NCI-H1105 treated with DMSO at 0.1 percent for 48 hours (cell line): ENCODE measurements around the gene KIF26B.

Experiments
- DNase-seq: peaks from one replicate; lab custom pipeline; 2025; lab: John Stamatoyannopoulos, UW

The KIF26B gene

DNA sequence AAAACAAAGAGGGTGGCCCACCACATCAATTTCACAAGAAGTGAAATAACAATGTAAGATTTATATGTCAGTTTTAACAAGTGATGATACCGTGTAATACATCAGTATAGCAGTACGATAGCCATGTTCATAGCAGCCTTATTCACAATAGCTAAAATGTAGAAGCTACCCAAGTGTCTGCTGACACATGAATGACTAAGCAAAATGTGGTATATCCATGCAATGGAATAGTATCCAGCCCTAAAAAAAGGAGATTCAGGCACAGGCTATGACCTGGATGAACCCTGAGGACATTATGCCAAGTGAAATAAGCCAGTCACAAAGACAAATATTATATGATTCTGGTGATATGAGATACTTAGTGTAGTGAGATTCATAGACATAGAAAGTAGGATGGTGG is 18.0 kb downstream of the KIF26B start:
- no peak for DNase-seq

DNA sequence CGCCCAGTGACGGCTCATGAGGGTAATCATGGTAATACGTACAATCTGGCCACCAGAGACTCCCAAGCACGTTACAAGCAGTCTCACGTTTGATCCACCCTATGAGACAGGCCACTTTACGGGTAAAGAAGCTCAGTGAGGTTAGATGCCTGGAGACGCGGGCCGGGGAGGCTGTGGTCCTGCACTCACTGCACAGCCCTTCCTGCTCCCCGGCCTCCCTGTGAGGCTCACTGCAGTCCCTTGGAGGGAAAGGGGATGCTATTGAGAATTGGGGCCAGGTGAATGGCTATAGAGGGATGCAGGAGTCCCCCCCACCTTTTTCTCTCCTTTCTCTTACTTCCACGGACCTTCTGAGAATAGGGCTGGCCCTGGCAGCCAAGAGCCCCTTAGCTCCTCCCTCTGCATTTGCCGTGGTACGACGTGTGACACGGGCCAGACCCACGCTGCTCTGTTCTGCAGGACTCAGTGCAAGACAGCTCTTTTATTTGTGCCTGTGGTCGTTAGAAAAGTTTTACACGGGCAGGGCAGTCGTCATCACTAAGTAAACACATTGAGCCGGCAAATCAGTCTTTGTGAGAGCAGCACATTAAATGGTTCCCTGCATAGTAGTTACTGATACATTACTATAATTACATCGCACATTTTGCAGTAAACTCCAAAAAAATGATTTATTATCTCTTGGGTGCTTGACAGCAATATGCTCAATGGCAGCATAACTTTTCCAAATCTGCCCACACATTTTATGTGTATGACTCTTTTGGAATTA is 18.8 kb downstream of the KIF26B start:
- peak; percentile 45 for DNase-seq

DNA sequence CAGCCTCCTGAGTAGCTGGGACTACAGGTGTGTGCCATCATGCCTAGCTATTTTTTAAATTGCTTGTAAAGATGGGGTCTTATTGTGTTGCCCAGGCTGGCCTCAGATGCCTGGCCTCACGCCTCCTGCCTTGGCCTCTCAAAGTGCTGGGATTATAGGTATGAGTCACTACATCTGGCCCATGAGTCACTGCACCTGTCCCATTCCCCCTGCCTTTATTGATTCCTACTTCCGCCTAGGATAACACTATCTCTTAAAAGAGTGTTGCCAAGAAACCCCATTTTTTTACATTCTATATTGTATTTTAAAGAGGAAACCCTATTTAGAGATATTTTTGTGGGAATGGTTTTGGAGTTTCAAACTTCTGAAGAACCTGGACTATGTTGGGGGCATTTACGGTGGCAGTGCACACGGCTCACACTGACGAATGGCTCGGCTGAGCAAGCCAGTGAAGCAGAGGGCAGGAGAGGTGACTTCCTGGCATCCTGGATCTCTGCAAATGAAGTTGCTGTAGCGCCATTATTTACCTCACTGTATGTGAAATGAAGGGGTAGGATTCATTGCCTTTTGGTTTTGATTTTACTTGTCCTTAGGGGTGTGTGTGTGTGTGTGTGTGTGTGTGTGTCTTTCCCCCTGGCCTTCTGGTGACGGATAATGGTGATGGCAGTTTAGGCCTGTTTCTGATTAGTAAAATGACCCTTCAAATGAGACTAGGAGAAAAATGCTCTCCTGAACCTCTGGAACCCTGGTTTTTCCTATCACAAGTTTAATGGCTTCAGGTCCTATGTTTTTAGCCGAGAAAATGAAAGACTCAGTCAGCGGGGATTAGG is 22.5 kb downstream of the KIF26B start:
- no peak for DNase-seq

DNA sequence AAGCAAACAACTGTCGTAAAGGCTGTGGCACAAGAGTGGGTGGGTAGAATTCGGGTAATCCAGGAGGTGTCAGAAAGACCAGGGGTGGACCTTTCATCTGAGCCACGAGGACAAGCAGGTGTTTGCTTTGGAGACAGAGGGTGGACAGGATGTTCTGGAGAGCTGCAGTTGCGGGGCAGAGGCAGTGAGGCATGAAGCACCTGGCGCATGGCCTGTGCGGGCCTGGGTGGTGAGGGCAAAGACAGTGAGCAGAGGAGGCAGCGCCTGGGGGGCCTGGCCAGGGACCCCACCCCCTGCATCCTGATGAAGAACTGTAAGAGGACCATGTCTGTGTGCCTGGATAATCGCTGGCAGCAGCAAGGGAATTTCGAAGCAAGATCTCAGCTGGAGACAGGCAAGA is 24.9 kb downstream of the KIF26B start:
- DNase-seq: no peak

DNA sequence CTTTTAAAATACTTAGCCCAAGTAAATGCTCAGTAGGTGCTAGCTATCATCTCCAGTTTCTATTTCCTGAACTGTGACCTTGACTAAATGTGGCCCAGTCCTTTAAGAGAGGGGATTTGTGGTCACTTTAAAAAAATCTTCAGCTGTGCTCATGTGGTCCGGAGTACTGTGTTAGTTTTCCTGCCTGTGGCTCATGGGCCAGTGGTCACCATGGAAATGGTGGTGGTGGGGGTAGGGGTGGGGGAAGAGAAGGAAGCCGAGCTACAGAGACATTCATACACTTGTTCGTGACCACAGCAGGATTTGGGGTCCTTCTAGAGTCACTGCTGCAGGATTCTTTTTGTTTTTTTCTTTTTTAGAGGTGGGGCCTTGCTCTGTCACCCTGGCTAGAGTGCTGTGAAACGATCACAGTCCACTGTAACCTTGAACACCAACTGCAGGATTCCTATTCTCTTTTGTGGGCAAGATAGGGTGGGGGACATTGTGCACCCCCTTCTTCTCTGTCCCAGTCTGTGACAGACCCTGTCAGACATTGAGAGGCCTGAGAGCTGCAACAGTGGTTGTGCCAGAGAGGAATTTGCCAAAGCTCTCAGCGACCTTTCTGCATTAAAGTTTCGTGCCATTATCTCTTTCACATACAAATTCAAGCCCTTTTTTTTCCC is 25.8 kb downstream of the KIF26B start:
- no peak for DNase-seq

DNA sequence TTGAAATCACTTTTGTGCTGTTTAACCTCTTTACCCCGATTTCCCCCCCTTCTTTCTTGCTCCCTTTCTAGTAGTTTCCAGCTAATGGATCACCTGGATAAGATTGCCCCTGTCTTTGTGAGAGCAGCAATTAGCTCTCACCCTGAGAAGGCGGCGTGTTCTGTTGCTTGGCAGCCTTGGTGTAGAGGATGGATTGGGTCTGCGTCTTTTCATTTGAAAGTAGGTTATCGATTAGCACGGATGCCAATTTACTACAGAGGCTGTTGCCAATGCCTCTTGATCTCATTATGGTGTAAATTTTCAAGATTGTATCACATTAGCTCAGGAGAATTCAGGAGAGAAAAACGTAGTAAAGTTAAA is 26.4 kb downstream of the KIF26B start:
- peak; percentile 2 for DNase-seq

DNA sequence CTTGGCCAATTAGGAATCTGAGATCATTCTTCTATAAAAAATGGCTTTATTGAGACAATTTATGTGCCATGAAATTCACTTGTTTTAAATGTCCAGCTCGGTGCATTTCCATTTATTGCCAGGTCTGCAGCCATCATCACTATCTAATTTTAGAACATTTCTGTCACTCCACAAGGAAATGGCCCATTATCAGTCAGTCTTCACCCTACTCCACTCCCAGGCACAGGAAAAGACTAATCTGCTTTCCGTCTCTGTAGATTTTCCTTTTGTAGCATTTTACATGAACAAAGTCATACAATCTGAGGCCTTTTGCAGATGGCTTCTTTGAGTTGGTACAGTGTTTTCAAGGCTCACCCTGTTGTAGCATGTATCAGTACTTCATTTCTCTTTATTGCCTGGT is 27.2 kb downstream of the KIF26B start:
- no peak for DNase-seq

DNA sequence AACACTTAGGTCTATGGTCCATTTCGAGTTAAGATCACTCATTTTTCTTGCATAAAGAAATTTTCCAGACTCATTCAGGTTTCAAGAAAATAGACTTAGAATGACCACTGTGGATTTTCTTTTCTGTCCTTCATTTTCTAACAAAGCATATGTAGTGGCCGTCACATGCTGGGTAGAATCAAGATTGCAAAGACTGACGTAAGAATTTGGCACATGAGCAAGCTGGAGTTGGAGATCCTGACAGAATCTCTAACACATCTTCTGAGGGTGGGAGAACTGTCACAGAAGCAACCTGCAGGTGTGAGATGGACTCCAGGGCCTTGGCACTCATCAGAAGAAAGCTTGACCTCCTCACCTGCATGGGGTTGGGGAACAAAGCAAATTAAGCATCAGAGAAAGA is 28.6 kb downstream of the KIF26B start:
- DNase-seq: no peak

DNA sequence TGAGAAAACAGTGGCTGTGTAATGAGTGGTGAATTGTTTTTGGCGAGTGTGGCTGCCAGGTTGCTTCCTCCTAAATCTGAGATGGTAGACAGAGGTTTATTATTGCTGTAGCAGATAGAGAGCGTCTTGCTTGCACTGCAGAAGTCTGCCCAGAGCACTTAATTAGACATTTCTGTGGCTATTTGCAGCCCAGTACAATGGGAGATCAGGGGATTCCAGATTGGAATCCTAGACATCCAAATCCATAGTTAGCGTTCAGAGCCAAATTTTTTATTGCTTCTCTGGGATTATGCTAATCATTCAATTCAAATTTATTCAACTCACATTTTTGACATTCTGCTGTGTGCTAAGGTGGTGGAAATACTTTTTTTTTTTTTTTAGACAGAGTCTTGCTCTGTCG is 30.0 kb downstream of the KIF26B start:
- DNase-seq: no peak

DNA sequence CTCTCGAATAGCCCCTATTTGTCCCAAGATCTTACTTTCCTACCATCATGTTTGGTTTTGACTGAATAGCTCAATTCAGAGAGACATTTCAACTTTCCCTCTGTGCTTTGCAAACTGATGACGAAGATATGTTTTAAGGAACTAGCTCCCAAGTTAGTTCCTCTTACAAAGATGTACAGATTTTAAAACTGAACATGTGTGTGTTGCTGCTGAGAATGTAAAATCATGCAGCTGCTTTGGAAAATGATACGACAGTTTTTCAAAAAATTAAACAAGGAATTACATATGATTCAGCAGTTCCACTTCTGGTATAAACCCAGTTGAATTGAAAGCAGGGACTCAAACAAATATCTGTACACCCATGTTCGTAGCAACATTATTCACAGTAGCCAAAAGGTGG is 33.6 kb downstream of the KIF26B start:
- no peak for DNase-seq

DNA sequence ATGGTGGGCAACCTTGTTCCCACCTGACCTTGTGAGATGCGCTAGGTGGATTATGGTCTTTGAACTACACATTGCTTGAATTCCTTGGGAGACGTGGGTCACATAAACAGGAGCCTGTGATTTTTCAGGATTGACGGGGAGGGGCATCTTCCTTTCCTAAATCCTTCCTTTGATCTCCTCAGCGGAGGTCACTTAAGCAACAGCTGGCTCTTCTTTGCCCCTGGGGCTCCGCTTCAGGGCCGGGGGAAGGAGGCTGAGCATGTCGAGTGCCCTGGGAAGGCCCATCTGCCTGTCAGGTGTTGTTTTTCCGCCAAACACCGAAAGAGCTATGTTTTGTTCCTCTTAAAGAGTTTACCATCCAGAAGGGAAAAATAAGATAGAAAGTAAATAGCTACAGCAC is 40.6 kb downstream of the KIF26B start:
- no peak for DNase-seq

DNA sequence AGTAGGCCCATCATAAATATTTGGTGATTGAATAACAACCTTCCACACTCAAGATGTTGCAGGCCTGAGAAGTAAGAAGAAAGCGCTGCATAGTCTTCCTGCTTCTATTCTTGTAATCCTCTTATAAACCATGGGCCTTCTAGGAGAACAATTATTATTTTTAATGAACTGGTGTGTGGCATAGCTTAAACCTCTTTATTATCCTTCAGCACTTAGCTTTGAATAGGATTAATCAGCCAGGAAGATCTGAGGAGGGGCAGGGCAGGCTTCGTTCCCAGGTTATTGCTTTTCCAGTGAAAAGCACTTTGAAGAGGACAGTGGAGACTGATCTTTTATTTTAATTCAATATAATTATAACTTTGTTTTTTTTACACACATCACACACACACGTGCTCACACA is 42.3 kb downstream of the KIF26B start:
- peak; percentile 6 for DNase-seq

DNA sequence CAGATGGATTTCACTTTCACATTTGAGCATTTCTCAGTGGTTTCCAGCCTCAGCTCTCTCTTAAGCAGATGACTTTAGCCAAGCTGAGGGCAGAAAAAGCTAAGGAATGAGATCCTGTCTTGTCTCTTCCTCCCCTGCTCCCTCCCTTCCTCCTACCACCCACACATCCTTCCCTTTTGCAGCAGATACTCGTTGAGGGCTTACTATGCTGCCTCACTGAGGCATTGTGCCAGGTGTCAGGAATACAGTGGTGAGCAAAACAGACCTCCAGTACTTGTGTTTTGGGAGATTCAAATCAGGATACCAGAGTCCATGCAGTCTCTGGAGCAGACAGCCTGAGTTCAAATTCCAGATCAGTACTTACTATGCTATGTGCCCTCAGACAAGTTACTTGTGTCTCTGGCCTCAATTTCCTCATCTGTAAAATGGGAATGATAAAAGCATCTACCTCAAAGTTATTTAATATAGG is 43.2 kb downstream of the KIF26B start:
- DNase-seq: no peak

DNA sequence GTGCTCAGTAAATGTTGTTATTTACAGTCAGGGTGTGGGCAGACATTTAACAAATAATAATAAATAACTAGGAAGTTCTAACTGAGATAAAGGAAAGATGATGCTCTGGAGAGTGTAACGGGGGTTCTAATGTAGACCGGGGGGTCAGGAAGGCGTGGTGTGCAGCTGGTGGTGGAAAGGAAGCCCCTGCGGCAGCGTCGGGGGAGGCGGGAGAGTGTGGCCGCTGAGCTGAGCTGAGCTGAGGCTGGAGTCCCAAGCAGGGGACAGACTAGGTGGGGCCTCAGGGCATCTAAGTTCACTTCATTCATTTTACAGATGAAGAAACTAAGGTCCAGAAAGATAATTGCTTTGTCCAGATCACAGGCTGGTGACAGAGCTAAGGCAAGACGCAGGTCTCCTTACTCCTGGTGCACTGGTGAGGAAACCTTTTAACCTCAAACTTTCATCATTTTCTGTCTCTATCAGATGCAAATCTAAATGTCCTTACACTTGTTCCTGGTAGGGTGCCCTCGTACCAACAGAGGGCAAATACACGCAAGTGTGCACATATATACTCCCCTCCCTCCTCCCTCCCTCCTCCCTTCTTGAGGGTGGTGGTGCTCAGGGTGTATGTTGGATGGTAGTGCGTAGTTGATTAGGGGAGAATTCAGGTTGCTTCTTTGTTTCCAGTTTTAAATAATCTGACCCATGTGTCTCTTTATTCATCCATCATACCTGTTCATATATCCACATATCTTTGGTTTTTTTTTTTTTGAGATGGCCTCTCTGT is 44.1 kb downstream of the KIF26B start:
- DNase-seq: no peak

DNA sequence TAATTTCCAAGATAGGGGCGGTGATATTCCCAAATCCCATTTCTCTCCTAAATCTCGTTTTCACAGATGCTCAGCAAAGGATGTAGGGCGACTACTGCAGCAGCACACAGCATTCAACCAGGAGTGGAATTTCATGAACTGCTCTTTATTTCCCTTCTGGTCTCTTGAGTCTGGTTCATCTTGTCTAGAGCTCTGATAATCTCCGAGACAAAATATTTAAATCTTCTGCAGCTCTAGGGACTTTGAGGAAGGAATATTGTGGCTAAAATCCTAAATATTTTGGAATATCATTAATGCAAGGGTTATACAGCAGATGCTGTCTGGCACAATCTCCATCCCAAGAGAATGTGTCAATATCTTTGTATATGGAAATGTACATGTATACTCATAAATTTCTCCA is 45.4 kb downstream of the KIF26B start:
- no peak for DNase-seq

DNA sequence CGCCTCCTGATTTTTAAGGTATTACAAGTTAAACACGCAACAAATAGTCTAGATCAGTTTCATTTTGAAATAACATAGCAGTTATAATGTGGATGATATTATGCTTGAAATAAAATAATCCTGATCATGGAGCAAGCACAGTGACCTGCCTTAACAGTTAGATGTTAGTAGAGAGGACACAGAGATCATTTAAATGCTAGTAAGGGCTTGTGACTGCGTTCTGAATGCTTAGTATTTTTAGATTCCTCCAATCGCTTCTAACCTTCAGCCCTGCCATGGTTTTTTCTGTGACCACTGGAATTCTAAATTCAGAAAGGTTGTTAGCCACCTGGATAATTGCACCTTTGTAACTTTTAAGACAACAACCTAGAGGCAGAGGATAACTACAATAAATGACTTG is 46.4 kb downstream of the KIF26B start:
- no peak for DNase-seq

DNA sequence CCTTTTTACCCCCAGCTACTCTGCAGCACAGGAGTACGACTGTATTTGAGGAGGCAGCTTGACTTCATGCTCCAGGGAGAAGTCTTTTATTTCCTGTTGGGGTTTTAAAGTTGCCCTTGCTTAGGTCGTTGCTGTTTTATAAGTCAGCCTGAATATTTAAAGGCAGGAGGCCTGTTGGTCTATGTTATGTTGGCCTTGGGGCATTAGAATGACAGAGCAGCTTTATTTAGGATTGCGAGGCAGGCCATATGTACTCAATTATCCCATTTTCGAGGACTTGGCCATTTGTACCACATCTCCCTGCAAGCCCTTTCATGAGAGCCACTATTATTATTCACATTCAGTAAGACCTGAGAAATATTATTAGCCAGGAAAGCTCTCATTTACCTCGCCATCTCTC is 47.0 kb downstream of the KIF26B start:
- DNase-seq: no peak

DNA sequence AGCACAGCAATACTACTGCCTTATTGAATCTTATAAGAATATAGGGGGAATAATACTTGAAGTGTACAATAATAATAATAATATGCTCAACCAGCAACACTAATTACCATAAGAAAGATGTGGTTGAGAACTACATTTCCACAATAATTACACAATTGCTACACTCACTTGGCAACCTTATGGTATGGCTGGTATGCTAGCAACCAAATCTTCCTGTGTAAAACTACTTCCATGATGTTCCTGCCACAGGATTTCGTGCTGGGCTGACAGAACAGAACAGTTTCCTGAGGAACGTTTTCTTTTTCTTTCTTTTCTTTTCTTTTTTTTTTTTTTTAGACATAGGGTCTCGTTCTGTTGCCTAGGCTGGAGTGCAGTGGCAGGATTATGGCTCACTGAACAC is 50.6 kb downstream of the KIF26B start:
- no peak for DNase-seq

DNA sequence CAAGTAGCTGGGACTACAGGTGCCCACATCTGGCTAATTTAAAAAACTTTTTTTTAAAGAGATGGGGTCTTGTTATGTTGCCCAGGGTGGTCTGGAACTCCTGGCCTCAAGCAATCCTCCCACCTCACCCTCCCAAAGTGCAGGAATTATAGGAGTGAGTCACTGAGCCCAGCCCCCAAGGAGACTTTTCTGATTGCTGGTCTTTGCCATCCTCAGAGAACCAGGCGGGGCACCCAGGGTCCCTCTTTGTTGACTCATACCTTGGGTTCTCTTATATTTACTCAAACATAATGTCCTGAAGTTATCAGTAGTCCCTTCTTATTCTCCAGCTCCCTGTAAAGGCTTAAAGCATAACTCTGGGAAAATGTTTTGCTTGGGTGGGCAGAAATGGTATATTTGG is 51.1 kb downstream of the KIF26B start:
- no peak for DNase-seq

DNA sequence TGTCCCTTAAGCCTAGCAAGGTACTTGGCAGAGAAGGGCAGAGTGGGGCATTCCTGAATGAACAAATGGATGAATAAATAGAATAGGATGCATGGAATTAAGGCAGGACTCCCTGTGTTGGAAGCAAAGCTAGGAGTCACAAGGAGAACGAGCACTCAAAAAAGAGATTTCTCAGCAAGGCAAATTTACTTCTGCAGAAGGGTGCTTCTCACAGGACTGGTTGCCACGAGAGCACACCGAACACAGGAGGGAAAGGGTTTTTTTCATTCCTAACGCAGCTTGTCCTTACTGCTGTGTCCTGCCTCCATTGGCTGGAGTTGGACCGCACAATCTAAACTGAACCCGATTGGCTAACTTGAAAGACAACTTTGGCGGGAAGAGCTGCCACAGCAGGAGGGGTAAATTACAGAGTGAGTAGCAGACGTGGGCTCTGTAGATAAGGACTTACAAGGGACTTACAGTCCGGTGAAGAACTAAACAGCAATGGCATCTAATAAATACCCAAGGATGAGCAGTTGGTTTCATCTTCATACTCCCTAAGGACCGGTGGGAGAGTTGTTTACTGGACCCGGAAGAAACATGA is 52.4 kb downstream of the KIF26B start:
- no peak for DNase-seq

DNA sequence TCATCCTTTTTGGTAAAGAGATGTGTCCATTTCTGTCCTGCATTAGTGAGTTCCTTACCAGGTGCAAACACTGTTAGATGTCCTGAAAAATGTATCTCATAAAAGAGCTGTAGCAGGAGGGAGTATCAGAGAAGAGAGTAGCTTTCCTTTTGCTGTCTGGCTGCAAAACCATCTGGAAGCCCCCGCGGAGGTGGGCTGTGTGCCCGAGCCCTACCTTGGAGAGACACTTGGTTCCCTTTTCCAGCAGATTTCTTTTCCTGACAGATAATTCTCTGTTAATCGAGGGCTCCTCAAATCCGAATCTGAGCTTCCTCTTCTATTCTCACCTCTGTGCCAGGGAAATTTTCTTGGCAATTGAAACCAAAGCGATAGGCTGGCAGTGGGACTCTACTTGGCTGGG is 53.0 kb downstream of the KIF26B start:
- DNase-seq: no peak
